Testis (tissue), 3 donors: Measurements from ENCODE around the gene CPVL. TPM values are rescaled to one million over a fixed set of nuclear protein-coding genes. Genes with fewer than 3 reads are reported as not detected.

Experiments used
- DNase-seq: peaks from one replicate; pipeline ENCODE4 v3.0.0-alpha.2; 2019
- H3K27ac ChIP-seq, 2 donors: fragments of 200-600 bp; sonication (generic); one replicate each; pipeline ENCODE4 v1.5.1; 2019
- H3K27me3 ChIP-seq: fragments of 200-600 bp; sonication (generic); one replicate; pipeline ENCODE4 v1.5.1; 2019
- H3K36me3 ChIP-seq: fragments of 200-600 bp; sonication (generic); one replicate; pipeline ENCODE4 v1.5.1; 2017; ENCODE audit warnings: low read depth; ENCODE audit errors: missing control alignments
- H3K4me1 ChIP-seq: fragments of 200-600 bp; sonication (generic); one replicate; pipeline ENCODE4 v1.5.1; 2019
- H3K4me3 ChIP-seq, 2 donors: fragments of 200-600 bp; sonication (generic); one replicate each; pipeline ENCODE4 v1.5.1; 2017 to 2019
- H3K9me3 ChIP-seq: fragments of 200-600 bp; sonication (generic); one replicate; pipeline ENCODE4 v1.5.1; 2017
- POLR2A ChIP-seq: fragments of 450-650 bp; IDR thresholded peaks from one replicate; pipeline ENCODE4 v1.6.1; 2017; ENCODE audit warnings: antibody characterized with exemption, mild to moderate bottlenecking, moderate library complexity
- WGBS, 2 donors: methylation state at CpG; one replicate each; pipeline ENCODE4 v1.1.5; 2018; 5-methylcytosine and 5-hydroxymethylcytosine counted together
- intact Hi-C: fragments of 100-400 bp; cut with DNase I; formaldehyde crosslinking; loops from one replicate; pipeline ENCODE4 v1.15.1; 2023; ENCODE audit warnings: low total_unique reads
- polyA plus RNA-seq: library from polyadenylated mRNA; stranded (reverse); fragments of 350-450 nt; fragmentation: Illumina TruSeq; extraction: RNeasy Lipid Tissue Mini Kit (QIAGEN cat#74804); gene quantifications from one replicate; pipeline ENCODE4 v1.2.3, GENCODE V29; 2014; ENCODE audit warnings: low read depth, low replicate concordance; ENCODE audit not compliant: insufficient read depth
- total RNA-seq, 2 donors: library from RNA; depleted of rRNA; stranded (reverse); fragments of >200 nt; gene quantifications; one replicate each; pipeline ENCODE4 v1.2.3, GENCODE V29; 2016
- TF ChIP-seq, protein P1 (sequence below), 3 experiments: fragments of 450-650 bp in 2 of 3; fragments of 200-600 bp in 1 of 3; sonication (generic) in 1 of 3; IDR thresholded peaks; one replicate each; pipeline ENCODE4 v1.5.1; 2016 to 2019; ENCODE audit warnings: antibody characterized with exemption in 3 of 3, mild to moderate bottlenecking in 2 of 3, moderate library complexity in 1 of 3

CPVL gene
- total and polyA plus RNA-seq, 3 donors from 2014 or later, result 26.6 to 55.1 (median 51.1) TPM

DNA sequence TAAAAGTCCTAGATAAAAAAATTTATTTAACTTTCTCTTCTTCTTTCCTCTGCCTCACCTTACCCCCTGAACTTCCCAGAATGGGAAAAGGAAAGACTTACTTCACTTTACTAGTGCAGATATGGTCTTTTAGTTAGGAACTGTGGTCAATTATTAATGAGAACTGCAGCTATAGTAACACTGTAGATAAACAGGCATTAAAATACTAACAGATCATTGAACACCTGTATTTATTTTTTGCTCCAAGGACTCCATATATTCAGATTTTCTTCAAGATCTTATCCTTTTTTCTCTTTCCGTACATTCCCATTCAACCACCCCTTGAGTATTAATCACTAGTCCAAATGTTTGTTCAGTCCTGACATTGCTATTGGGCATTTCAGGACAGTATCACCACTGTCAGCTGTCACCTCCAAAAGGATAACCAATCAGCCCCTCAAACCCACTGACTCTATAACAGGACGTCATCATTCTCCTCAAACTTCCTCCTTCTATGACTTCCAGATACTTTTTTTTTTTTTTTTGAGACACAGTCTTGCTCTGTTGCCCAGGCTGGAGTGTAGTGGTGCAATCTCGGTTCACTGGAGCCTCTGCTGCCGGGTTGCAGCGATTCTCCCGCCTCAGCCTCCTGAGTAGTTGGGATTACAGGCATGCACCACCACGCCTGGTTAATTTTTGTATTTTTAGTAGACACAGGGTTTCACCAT lies 4.2 kb downstream of the CPVL start:
- DNase-seq, result no peak
- 80 to 88% methylated on average over 7 of the region's 7 CpGs for WGBS, 2 donors
- H3K36me3 ChIP-seq, result no peaks in the 10 kb centered on the region
- no peaks in the 10 kb centered on the region for H3K27me3 ChIP-seq
- intact Hi-C loops, result no loop called here
- H3K4me3 ChIP-seq, result no peak overlapping the region
- no peaks in the 10 kb centered on the region for H3K9me3 ChIP-seq
- no peak for TF ChIP-seq POLR2A
- TF ChIP-seq, protein P1, sequence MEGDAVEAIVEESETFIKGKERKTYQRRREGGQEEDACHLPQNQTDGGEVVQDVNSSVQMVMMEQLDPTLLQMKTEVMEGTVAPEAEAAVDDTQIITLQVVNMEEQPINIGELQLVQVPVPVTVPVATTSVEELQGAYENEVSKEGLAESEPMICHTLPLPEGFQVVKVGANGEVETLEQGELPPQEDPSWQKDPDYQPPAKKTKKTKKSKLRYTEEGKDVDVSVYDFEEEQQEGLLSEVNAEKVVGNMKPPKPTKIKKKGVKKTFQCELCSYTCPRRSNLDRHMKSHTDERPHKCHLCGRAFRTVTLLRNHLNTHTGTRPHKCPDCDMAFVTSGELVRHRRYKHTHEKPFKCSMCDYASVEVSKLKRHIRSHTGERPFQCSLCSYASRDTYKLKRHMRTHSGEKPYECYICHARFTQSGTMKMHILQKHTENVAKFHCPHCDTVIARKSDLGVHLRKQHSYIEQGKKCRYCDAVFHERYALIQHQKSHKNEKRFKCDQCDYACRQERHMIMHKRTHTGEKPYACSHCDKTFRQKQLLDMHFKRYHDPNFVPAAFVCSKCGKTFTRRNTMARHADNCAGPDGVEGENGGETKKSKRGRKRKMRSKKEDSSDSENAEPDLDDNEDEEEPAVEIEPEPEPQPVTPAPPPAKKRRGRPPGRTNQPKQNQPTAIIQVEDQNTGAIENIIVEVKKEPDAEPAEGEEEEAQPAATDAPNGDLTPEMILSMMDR (IDR thresholded peaks at IDR 0.05), result no peak
- H3K27ac ChIP-seq, result no peak overlapping the region
- H3K4me1 ChIP-seq, result peaks cover 20% of the 10 kb centered on the region

DNA sequence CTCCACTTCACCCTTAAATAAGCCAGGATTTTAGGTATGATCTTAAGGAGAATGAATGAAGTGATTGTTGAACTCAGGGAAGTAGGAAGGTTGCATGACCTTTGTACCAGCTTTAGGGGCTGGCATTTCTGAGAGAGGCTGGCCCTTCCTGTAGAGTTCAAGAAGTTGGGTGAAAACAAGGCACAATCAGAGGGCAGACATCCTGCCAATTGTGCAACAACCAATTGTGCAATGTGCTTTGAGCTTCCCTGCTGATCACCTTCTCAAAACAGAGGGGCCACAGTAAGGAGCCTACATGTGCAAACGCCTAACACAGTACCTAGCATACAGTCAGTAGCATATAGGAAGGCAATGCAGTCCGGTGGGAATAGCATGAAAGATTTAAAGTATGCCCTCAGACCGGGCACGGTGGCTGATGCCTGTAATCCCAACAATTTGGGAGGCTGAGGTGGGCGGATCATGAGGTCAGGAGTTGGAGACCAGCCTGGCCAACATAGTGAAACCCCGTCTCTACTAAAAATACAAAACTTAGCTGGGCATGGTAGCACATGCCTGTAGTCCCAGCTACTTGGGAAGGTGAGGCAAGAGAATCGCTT lies 5.4 kb downstream of the CPVL start:
- 76 to 91% methylated on average over 7 of the region's 7 CpGs for WGBS, 2 donors
- Histone ChIP-seq H3K36me3 (no peaks in the 10 kb centered on the region), H3K27me3 (no peaks in the 10 kb centered on the region), H3K9me3 (no peaks in the 10 kb centered on the region), H3K27ac (no peak overlapping the region), H3K4me1 (peaks cover 15% of the 10 kb centered on the region), H3K4me3 (no peak overlapping the region)
- TF ChIP-seq, protein P1 (IDR thresholded peaks at IDR 0.05), result no peak
- TF ChIP-seq POLR2A, result no peak
- no peak for DNase-seq
- intact Hi-C loops, result no loop called here

DNA sequence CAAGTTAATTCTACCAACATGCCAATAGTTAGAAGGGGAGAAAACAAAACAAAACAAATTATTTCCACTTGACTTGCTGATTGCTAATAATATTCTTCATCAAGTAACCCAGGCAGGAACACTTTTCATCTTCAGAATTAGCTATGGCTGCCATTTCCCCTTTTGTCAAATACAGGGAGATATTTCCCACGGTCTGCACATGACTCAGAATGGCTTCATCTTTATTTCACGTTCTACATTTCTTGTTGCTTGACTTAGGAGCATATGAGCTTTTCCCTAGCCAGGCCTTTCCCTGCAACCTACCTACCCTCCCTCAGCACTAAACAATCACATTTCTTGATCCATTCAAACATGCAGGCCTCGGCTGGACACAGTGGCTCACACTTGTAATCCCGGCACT lies 6.5 kb downstream of the CPVL start:
- 71 to 80% methylated on average over 4 of the region's 4 CpGs for whole genome bisulfite sequencing, 2 donors
- intact Hi-C loops, result no loop called here
- no peak for DNase-seq
- Histone ChIP-seq H3K4me1 (peaks cover 15% of the 10 kb centered on the region), H3K4me3 (no peak overlapping the region), H3K36me3 (no peaks in the 10 kb centered on the region), H3K9me3 (no peaks in the 10 kb centered on the region), H3K27me3 (no peaks in the 10 kb centered on the region), H3K27ac (peak overlapping the region; percentile 39 to 70)
- TF ChIP-seq, protein P1 (IDR thresholded peaks at IDR 0.05), result no peak
- no peak for TF ChIP-seq POLR2A

DNA sequence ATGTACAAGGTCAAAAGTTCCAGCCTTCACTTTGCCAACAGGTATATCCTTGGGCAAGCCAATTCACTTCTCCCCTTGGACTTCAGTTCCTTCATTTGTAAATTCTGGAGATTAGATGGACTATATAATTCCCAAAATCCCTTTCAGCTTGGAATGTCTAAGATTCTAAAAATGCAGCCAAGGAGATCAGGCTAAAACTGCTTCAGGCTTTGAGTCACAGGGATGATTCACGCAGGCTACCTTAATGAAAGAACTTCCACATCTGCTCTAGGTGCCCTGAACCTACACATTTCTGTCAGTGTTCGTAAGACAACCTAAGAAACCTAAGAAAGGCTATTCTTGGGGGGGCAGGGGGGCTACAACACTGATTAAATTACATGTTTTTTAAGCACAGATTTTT lies 7.1 kb downstream of the CPVL start:
- H3K4me1 ChIP-seq, result peaks cover 15% of the 10 kb centered on the region
- no peaks in the 10 kb centered on the region for H3K27me3 ChIP-seq
- no peak for DNase-seq
- H3K27ac ChIP-seq, result peak overlapping the region; percentile 39 to 70
- intact Hi-C loops, result no loop called here
- no peaks in the 10 kb centered on the region for H3K9me3 ChIP-seq
- 59 to 79% methylated on average over 2 of the region's 2 CpGs for WGBS, 2 donors
- TF ChIP-seq, protein P1 (IDR thresholded peaks at IDR 0.05), result no peak
- TF ChIP-seq POLR2A, result no peak
- no peak overlapping the region for H3K4me3 ChIP-seq
- no peaks in the 10 kb centered on the region for H3K36me3 ChIP-seq
